Transverse colon (tissue), 3 donors: ENCODE measurements around the gene AP1G2.

Experiments used
- POLR2A ChIP-seq: fragments of 450-650 bp; IDR thresholded peaks from one replicate; pipeline ENCODE4 v1.6.1; 2016; ENCODE audit warnings: antibody characterized with exemption, mild to moderate bottlenecking, moderate library complexity
- TF ChIP-seq, protein P1 (sequence below), 5 experiments: fragments of 200-600 bp in 3 of 5; fragments of 450-650 bp in 2 of 5; sonication (generic) in 3 of 5; IDR thresholded peaks; 1 replicate in 2 of 5; 2 replicates in 3 of 5; pipeline ENCODE4 v1.5.1; 2016 to 2017; ENCODE audit warnings: antibody characterized with exemption in 5 of 5, inconsistent platforms in 3 of 5, mild to moderate bottlenecking in 2 of 5, moderate library complexity in 1 of 5

GRCh38 chr14:23517650-23518326, 49.8 kb downstream of the AP1G2 start:
- TF ChIP-seq POLR2A = no peak
- TF ChIP-seq, protein P1, sequence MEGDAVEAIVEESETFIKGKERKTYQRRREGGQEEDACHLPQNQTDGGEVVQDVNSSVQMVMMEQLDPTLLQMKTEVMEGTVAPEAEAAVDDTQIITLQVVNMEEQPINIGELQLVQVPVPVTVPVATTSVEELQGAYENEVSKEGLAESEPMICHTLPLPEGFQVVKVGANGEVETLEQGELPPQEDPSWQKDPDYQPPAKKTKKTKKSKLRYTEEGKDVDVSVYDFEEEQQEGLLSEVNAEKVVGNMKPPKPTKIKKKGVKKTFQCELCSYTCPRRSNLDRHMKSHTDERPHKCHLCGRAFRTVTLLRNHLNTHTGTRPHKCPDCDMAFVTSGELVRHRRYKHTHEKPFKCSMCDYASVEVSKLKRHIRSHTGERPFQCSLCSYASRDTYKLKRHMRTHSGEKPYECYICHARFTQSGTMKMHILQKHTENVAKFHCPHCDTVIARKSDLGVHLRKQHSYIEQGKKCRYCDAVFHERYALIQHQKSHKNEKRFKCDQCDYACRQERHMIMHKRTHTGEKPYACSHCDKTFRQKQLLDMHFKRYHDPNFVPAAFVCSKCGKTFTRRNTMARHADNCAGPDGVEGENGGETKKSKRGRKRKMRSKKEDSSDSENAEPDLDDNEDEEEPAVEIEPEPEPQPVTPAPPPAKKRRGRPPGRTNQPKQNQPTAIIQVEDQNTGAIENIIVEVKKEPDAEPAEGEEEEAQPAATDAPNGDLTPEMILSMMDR (IDR thresholded peaks at IDR 0.05) = no peak
